PC-3 (cell line): Measurements from ENCODE around the gene DYNC2I2.

ENCODE experiments used
- CTCF ChIP-seq: fragments of 300-600 bp; sonication (generic); conservative IDR thresholded peaks from 2 replicates; pipeline ENCODE4 v1.5.1; 2017; ENCODE audit warnings: antibody characterized with exemption, low read depth, mild to moderate bottlenecking, low read length
- EZH2 ChIP-seq: fragments of 300-600 bp; sonication (generic); IDR thresholded peaks from one replicate; pipeline ENCODE4 v1.6.1; 2017; ENCODE audit warnings: antibody characterized with exemption, mild to moderate bottlenecking, low read length; ENCODE audit not compliant: unreplicated experiment
- EZH2phosphoT487 ChIP-seq: fragments of 300-600 bp; sonication (generic); IDR thresholded peaks from 2 replicates; pipeline ENCODE4 v1.6.1; 2018; ENCODE audit warnings: mild to moderate bottlenecking, antibody characterized with exemption, low read length, borderline replicate concordance

- TF ChIP-seq CTCF (no peak), EZH2phosphoT487 (no peak), EZH2 (no peak)
Measured at GRCh38 chr9:128627906-128628305, 28.7 kb downstream of the DYNC2I2 start.
